Skeletal muscle tissue (tissue), 4 donors: ENCODE results near the gene C12orf57. TPM values are rescaled to one million over a fixed set of nuclear protein-coding genes. Genes with fewer than 3 reads are reported as not detected.

Experiments used
- H3K27ac ChIP-seq: one replicate; pipeline ENCODE4 v1.7.0; 2013; ENCODE audit warnings: mild to moderate bottlenecking, low read depth, low read length, inconsistent platforms
- H3K27me3 ChIP-seq, 3 donors: one replicate each; pipeline ENCODE4 v1.7.0; 2013; ENCODE audit warnings: low read length in 3 of 3; ENCODE audit not compliant: control insufficient read depth in 3 of 3, insufficient read depth in 3 of 3
- H3K36me3 ChIP-seq, 3 donors: one replicate each; pipeline ENCODE4 v1.7.0; 2013; ENCODE audit warnings: low read length in 3 of 3; ENCODE audit not compliant: control insufficient read depth in 3 of 3, insufficient read depth in 3 of 3
- H3K4me1 ChIP-seq, 3 donors: one replicate each; pipeline ENCODE4 v1.7.0; 2013; ENCODE audit warnings: low read length in 3 of 3, mild to moderate bottlenecking in 3 of 3; ENCODE audit not compliant: control insufficient read depth in 3 of 3, insufficient read depth in 3 of 3
- H3K4me3 ChIP-seq, 3 donors: one replicate each; pipeline ENCODE4 v1.7.0; 2013; ENCODE audit warnings: low read length in 3 of 3
- H3K9ac ChIP-seq, 3 donors: one replicate each; pipeline ENCODE4 v1.7.0; 2013; ENCODE audit warnings: low read length in 3 of 3, mild to moderate bottlenecking in 3 of 3, moderate library complexity in 2 of 3, low read depth in 1 of 3
- H3K9me3 ChIP-seq, 3 donors: one replicate each; pipeline ENCODE4 v1.7.0; 2013; ENCODE audit warnings: low read length in 3 of 3; ENCODE audit not compliant: control insufficient read depth in 3 of 3
- total RNA-seq: library from RNA; depleted of rRNA; stranded (reverse); fragments of >200 nt; gene quantifications from one replicate; pipeline ENCODE4 v1.2.3, GENCODE V29; 2014
- donor health status: Osteomylitis.

Gene C12orf57
- 205 TPM for total RNA-seq

- Histone ChIP-seq H3K27me3 (no peaks in the 10 kb centered on the region), H3K36me3 (peaks cover 14 to 34% (median 25%) of the 10 kb centered on the region in 3 donors), H3K4me1 (peaks cover 30 to 54% (median 34%) of the 10 kb centered on the region in 3 donors), H3K9ac (peak within 1 kb of the TSS; percentile 98 to 100 (median 99)), H3K27ac (peak within 1 kb of the TSS; percentile 98), H3K9me3 (no peaks in the 10 kb centered on the region), H3K4me3 (peak within 1 kb of the TSS; percentile 92 to 100 (median 96))
These were observed at the start of gene C12orf57, which contains the start of gene RNU7-1 for GRCh38 chr12:6943722-6944380. C12orf57 (plus strand) TSS chr12:6944022; CDS start chr12:6944122, 100 bp downstream. RNU7-1 (plus strand) TSS chr12:6943816.

- Histone ChIP-seq H3K9me3 (no peaks in the 10 kb centered on the region), H3K9ac (no peak overlapping the region), H3K4me1 (peaks cover 9 to 13% (median 11%) of the 10 kb centered on the region in 3 donors), H3K27ac (no peak overlapping the region), H3K27me3 (no peaks in the 10 kb centered on the region), H3K36me3 (no peaks in the 10 kb centered on the region), H3K4me3 (no peak overlapping the region)
These were observed 49.5 kb upstream of the C12orf57 start for GRCh38 chr12:6894321-6894720.

GRCh38 chr12:6896846-6897435, 46.9 kb upstream of the C12orf57 start:
- no peaks in the 10 kb centered on the region for H3K9me3 ChIP-seq
- no peaks in the 10 kb centered on the region for H3K36me3 ChIP-seq
- no peaks in the 10 kb centered on the region for H3K4me1 ChIP-seq
- no peak overlapping the region for H3K4me3 ChIP-seq
- no peak overlapping the region for H3K9ac ChIP-seq
- no peaks in the 10 kb centered on the region for H3K27me3 ChIP-seq
- no peak overlapping the region for H3K27ac ChIP-seq

DNA sequence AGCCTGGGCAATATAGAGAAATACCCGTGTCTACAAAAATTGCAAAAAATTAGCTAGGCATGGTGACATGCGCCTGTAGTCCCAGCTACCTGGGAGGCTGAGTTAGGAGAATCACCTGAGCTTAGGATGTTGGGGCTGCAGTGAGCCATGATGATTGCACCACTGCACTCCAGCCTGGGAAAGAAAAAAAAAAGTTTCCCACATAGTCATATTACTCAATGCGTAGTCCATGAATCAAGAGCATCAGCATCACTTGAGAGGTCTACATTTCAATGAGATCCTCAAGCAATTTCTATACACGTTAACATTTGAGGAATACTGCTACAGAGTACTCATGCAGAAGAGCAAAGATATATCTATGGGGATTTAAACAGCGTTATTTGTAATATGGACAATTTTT, 44.4 kb upstream of the C12orf57 start:
- H3K4me3 ChIP-seq: no peak overlapping the region
- H3K9me3 ChIP-seq: no peaks in the 10 kb centered on the region
- no peaks in the 10 kb centered on the region for H3K27me3 ChIP-seq
- no peak overlapping the region for H3K9ac ChIP-seq
- peaks cover 4 to 7% (median 4%) of the 10 kb centered on the region in 3 donors for H3K4me1 ChIP-seq
- H3K27ac ChIP-seq: no peak overlapping the region
- H3K36me3 ChIP-seq: no peaks in the 10 kb centered on the region

GRCh38 chr12:6899837-6900519, 43.8 kb upstream of the C12orf57 start:
- Histone ChIP-seq H3K4me3 (no peak overlapping the region), H3K27ac (peak overlapping the region; percentile 23), H3K9ac (no peak overlapping the region), H3K27me3 (no peaks in the 10 kb centered on the region), H3K9me3 (no peaks in the 10 kb centered on the region), H3K4me1 (peaks cover 8 to 11% (median 8%) of the 10 kb centered on the region in 3 donors), H3K36me3 (no peaks in the 10 kb centered on the region)

DNA sequence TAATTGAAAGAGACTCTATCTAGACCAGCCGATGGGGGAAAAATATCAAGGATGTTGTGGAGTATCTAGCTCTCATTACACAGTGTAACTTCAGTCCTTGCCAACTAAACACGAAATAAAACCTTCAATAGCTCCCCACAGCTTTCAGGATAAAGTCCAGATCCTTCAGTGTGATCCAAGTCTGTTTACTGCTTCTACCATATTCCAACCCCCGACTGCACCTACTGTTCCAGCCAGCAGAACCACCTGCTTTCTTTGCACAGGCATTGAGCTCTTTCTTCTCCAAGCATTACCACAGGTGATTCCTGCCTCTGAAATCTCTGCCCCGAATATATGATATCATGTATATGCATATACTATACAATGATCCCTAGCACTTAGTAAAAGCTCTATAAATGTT, 41.4 kb upstream of the C12orf57 start:
- Histone ChIP-seq H3K9me3 (no peaks in the 10 kb centered on the region), H3K27ac (no peak overlapping the region), H3K36me3 (peaks cover 0 to 14% (median 7%) of the 10 kb centered on the region in 3 donors), H3K9ac (no peak overlapping the region), H3K27me3 (no peaks in the 10 kb centered on the region), H3K4me3 (no peak overlapping the region), H3K4me1 (peaks cover 11 to 18% (median 12%) of the 10 kb centered on the region in 3 donors)

DNA sequence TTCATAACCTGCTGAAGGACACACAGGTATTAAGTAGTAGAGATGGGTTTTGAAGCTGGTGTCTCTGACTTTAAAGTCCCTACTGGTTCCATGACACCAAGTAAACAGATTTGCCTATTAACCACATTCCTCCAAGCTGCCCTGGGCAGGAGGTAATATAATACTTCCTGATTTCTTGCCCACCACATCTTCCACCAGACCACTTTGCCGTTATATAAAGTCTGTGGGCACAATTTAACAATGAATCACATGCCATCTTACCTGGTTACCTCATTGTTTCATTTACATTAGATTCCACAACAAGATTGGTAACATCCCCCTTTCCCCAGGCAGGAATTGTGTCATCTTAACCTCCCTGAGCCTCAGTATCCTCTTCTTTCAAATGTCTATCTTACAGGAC, 40.1 kb upstream of the C12orf57 start:
- Histone ChIP-seq H3K27me3 (no peaks in the 10 kb centered on the region), H3K9me3 (no peaks in the 10 kb centered on the region), H3K9ac (no peak overlapping the region), H3K27ac (no peak overlapping the region), H3K4me1 (peaks cover 11 to 18% (median 12%) of the 10 kb centered on the region in 3 donors), H3K36me3 (peaks cover 0 to 16% (median 8%) of the 10 kb centered on the region in 3 donors), H3K4me3 (no peak overlapping the region)

GRCh38 chr12:6904280-6905276, 39.2 kb upstream of the C12orf57 start, which contains the start of gene LRRC23:
LRRC23 (plus strand) TSS chr12:6904822; CDS start chr12:6905634, 812 bp downstream.
- Histone ChIP-seq H3K4me3 (peak within 1 kb of the TSS; percentile 95 to 98 (median 98)), H3K27ac (peak within 1 kb of the TSS; percentile 87), H3K9ac (peak within 1 kb of the TSS; percentile 88 to 91 (median 90)), H3K9me3 (no peaks in the 10 kb centered on the region), H3K27me3 (no peaks in the 10 kb centered on the region), H3K36me3 (peaks cover 0 to 16% (median 8%) of the 10 kb centered on the region in 3 donors), H3K4me1 (peaks cover 11 to 18% (median 12%) of the 10 kb centered on the region in 3 donors)

- Histone ChIP-seq H3K9me3 (no peaks in the 10 kb centered on the region), H3K27ac (peak overlapping the region; percentile 87), H3K9ac (peak overlapping the region; percentile 88 to 91 (median 90)), H3K36me3 (peaks cover 0 to 16% (median 8%) of the 10 kb centered on the region in 3 donors), H3K4me3 (peak overlapping the region; percentile 95 to 98 (median 98)), H3K27me3 (no peaks in the 10 kb centered on the region), H3K4me1 (peaks cover 11 to 18% (median 12%) of the 10 kb centered on the region in 3 donors)
These were observed 38.3 kb upstream of the C12orf57 start for GRCh38 chr12:6905414-6906040.
